Measurements from ENCODE around the gene USP33. TPM values are rescaled to one million over a fixed set of nuclear protein-coding genes. Genes with fewer than 3 reads are reported as not detected.

Gene USP33
- total RNA-seq, 1 donor from 2014 or later: 84.0 TPM

GRCh38 chr1:77673030-77673429 is 86.6 kb downstream of the USP33 start:
- Mint-ChIP-seq H3K36me3 (ENCODE audit: unreplicated experiment) (no peaks in the 10 kb centered on the region), H3K27me3 (ENCODE audit: unreplicated experiment) (no peaks in the 10 kb centered on the region), H3K4me1 (ENCODE audit: low read depth, unreplicated experiment) (peaks cover 10% of the 10 kb centered on the region), H3K4me3 (ENCODE audit: unreplicated experiment) (no peak overlapping the region), H3K27ac (ENCODE audit: unreplicated experiment) (no peak overlapping the region), H3K9me3 (ENCODE audit: unreplicated experiment) (no peaks in the 10 kb centered on the region)
- no peak for TF ChIP-seq CTCF (IDR thresholded peaks at IDR 0.05; ENCODE audit: partially characterized antibody, unreplicated experiment)
- DNase-seq: no peak

DNA sequence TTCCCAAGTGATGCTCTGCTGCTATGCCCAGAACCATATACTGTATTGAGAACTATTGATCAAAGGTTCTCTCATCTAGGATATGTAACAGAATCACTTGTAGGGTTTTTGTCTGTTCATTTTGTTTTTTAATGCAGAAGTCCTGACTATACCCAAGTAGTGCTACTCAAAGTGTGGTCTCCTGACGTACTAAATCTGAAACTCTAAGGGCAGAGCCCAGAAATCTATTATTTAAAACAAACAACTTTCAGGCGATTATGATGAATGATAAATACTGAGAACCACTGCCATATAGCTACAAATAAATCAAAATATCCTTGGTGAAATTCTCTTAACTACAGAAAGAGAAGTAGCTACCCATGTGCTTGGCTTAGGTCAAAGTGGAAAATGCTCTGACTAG is 87.3 kb downstream of the USP33 start:
- TF ChIP-seq CTCF (IDR thresholded peaks at IDR 0.05; ENCODE audit: partially characterized antibody, unreplicated experiment): no peak
- H3K27me3 Mint-ChIP-seq (ENCODE audit: unreplicated experiment): no peaks in the 10 kb centered on the region
- H3K4me3 Mint-ChIP-seq (ENCODE audit: unreplicated experiment): no peak overlapping the region

DNA sequence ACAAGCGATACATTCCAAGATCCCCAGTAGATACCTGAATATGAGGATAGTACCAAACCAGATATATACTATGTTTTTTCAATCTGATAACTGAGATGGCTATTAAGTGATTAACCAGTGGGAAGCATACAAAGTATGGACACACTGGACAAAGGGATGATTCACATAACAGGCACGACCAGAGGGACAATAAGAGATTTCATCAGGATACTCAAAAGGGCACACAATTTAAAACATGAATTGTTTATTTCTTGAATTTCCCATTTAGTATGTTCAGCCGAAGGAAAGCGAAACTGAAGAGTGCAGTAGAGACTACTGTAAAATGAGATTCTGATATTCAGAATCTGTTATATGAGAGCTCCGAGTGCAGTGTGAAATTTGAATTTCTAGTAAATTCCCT is 87.8 kb downstream of the USP33 start:
- no peak for DNase-seq
- Mint-ChIP-seq H3K27me3 (ENCODE audit: unreplicated experiment) (no peaks in the 10 kb centered on the region), H3K36me3 (ENCODE audit: unreplicated experiment) (no peaks in the 10 kb centered on the region), H3K4me1 (ENCODE audit: low read depth, unreplicated experiment) (peaks cover 10% of the 10 kb centered on the region), H3K27ac (ENCODE audit: unreplicated experiment) (no peak overlapping the region), H3K4me3 (ENCODE audit: unreplicated experiment) (no peak overlapping the region), H3K9me3 (ENCODE audit: unreplicated experiment) (no peaks in the 10 kb centered on the region)
- no peak for TF ChIP-seq CTCF (IDR thresholded peaks at IDR 0.05; ENCODE audit: partially characterized antibody, unreplicated experiment)

More for the DNA sequence above, 87.3 kb downstream of the USP33 start:
- no peak overlapping the region for H3K27ac Mint-ChIP-seq (ENCODE audit: unreplicated experiment)
- H3K9me3 Mint-ChIP-seq (ENCODE audit: unreplicated experiment): no peaks in the 10 kb centered on the region
- no peak for DNase-seq
- peaks cover 10% of the 10 kb centered on the region for H3K4me1 Mint-ChIP-seq (ENCODE audit: low read depth, unreplicated experiment)
- H3K36me3 Mint-ChIP-seq (ENCODE audit: unreplicated experiment): no peaks in the 10 kb centered on the region

DNA sequence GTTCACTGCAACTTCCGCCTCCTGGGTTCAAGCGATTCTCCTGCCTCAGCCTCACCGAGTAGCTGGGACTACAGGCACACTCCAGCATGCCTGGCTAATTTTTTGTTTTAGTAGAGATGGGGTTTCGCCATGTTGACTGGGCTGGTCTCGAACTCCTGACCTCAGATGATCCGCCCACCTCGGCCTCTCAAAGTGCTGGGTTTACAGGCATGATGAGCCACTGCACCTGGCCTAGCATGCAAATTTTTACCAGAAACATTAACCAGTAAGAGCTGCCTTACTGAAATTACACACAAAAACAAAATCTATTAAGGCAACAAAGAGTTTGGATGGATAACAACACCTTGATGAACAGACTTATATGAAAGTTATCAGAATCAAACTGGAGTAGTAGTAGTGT is 89.3 kb downstream of the USP33 start:
- no peak overlapping the region for H3K27ac Mint-ChIP-seq (ENCODE audit: unreplicated experiment)
- no peak for TF ChIP-seq CTCF (IDR thresholded peaks at IDR 0.05; ENCODE audit: partially characterized antibody, unreplicated experiment)
- H3K9me3 Mint-ChIP-seq (ENCODE audit: unreplicated experiment): no peaks in the 10 kb centered on the region
- H3K4me3 Mint-ChIP-seq (ENCODE audit: unreplicated experiment): no peak overlapping the region
- H3K36me3 Mint-ChIP-seq (ENCODE audit: unreplicated experiment): no peaks in the 10 kb centered on the region
- H3K4me1 Mint-ChIP-seq (ENCODE audit: low read depth, unreplicated experiment): peaks cover 10% of the 10 kb centered on the region
- DNase-seq: no peak
- no peaks in the 10 kb centered on the region for H3K27me3 Mint-ChIP-seq (ENCODE audit: unreplicated experiment)

DNA sequence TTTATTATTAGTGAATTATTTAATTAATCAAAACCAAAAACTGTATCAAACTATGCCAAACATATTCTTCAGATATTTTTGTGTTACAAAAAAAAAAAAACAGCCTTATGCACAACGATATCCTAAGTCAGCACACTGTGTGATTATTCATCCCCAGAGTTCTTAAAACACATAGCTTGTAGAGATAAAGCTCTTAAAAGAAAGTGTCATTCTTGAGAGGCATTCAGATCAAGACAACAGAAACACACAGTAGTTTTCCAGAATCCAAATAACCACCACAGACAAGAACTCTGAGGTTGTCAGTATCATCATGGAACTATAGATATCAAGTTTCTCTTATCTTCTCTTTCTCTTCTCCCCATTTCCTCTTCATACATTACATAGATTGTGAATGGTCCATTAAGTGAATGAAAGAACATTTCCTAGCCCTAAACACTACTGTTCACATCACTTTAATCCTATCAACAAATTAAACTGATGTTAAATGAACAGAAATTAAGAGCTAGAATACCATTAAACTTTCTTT is 90.7 kb downstream of the USP33 start:
- Mint-ChIP-seq H3K27ac (ENCODE audit: unreplicated experiment) (no peak overlapping the region), H3K36me3 (ENCODE audit: unreplicated experiment) (no peaks in the 10 kb centered on the region), H3K9me3 (ENCODE audit: unreplicated experiment) (no peaks in the 10 kb centered on the region), H3K27me3 (ENCODE audit: unreplicated experiment) (no peaks in the 10 kb centered on the region), H3K4me3 (ENCODE audit: unreplicated experiment) (no peak overlapping the region), H3K4me1 (ENCODE audit: low read depth, unreplicated experiment) (peaks cover 10% of the 10 kb centered on the region)
- DNase-seq: no peak
- TF ChIP-seq CTCF (IDR thresholded peaks at IDR 0.05; ENCODE audit: partially characterized antibody, unreplicated experiment): no peak

All from glutamatergic neuron (in vitro differentiated cells).